A673 (cell line): ENCODE measurements around the gene PBX1.

ENCODE experiments used
- CTCF ChIP-seq: fragments of 300-800, 200-600 bp; sonication (generic); conservative IDR thresholded peaks from 2 replicates; pipeline ENCODE4 v1.5.1; 2017; ENCODE audit warnings: low read depth, mild to moderate bottlenecking, antibody characterized with exemption, low read length, moderate library complexity, mixed read lengths
- EZH2 ChIP-seq: fragments of 200-600 bp; sonication (generic); IDR thresholded peaks from 2 replicates; pipeline ENCODE4 v1.6.1; 2017; ENCODE audit warnings: borderline replicate concordance, low read depth, mild to moderate bottlenecking, mixed read lengths, antibody characterized with exemption, low read length; ENCODE audit not compliant: poor library complexity, severe bottlenecking

DNA sequence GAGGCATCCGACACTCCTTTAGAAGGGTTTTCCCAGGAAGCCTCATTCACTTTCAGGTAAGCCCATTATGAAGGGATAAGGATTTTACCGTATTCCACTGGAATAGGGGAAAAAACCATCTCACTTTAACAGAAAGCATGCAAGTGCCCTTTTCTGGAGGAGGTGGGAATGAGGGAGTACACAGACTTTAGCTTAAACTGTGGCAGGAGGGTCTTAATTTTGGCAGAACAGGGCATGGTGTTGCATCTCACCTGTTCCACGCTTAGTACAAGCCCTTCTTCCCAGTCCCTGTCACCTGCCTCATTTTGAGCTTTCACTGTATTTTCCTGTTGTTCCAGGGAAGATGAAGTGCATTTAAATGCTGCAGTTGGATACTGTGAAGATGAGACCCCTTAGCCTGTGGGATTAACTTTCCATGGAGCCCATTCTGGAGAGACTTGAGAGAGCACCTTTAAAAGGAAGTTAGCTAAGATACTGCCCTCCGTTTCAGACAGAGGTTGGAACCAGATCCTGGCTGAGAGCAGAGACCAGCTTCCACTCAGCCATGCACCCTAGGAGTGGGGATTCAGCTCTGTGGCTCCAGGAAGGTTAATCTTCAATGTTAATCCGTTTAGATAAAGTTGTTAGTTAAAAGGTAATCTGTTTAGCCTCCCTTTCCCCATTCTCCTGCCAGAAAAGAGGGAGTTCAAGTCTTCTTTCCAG is 42.6 kb downstream of the PBX1 start:
- TF ChIP-seq CTCF (no peak), EZH2 (no peak)
